Astrocyte of the cerebellum (primary cell): Measurements from ENCODE around the gene ZCCHC8.
"Not testable (repeated sequence)": the region's sequence is repeated elsewhere in the genome, so short reads cannot be mapped to it uniquely, and the experiment has no call there.

ENCODE experiments used
- DNase-seq: peaks from one replicate; pipeline ENCODE4 v3.0.0-alpha.2; 2011; ENCODE audit warnings: low read depth
- H3K4me3 ChIP-seq: 2 replicates; pipeline ENCODE4 v1.5.1; 2011; ENCODE audit warnings: mild to moderate bottlenecking, low read depth, low read length, moderate library complexity
- in situ Hi-C: cut with HindIII; loops from 2 replicates; pipeline ENCODE4 v1.10.0; 2017; ENCODE audit warnings: low sequenced_read_pairs
- TF ChIP-seq, protein P1 (sequence below): IDR thresholded peaks from 2 replicates; pipeline ENCODE4 v1.5.1; 2012; ENCODE audit warnings: low read length, low read depth, moderate library complexity, mild to moderate bottlenecking; ENCODE audit errors: missing control alignments

Gene ZCCHC8

GRCh38 chr12:122515275-122515674 is 14.5 kb upstream of the ZCCHC8 start:
- TF ChIP-seq, protein P1, sequence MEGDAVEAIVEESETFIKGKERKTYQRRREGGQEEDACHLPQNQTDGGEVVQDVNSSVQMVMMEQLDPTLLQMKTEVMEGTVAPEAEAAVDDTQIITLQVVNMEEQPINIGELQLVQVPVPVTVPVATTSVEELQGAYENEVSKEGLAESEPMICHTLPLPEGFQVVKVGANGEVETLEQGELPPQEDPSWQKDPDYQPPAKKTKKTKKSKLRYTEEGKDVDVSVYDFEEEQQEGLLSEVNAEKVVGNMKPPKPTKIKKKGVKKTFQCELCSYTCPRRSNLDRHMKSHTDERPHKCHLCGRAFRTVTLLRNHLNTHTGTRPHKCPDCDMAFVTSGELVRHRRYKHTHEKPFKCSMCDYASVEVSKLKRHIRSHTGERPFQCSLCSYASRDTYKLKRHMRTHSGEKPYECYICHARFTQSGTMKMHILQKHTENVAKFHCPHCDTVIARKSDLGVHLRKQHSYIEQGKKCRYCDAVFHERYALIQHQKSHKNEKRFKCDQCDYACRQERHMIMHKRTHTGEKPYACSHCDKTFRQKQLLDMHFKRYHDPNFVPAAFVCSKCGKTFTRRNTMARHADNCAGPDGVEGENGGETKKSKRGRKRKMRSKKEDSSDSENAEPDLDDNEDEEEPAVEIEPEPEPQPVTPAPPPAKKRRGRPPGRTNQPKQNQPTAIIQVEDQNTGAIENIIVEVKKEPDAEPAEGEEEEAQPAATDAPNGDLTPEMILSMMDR = no peak
- H3K4me3 ChIP-seq = no peak overlapping the region
- DNase-seq = no peak
- in situ Hi-C loops = no loop called here

GRCh38 chr12:122513660-122514059 is 12.9 kb upstream of the ZCCHC8 start:
- in situ Hi-C loops = no loop called here
- H3K4me3 ChIP-seq = no peak overlapping the region
- TF ChIP-seq, protein P1 = no peak
- DNase-seq = no peak

GRCh38 chr12:122513028-122513427 is 12.3 kb upstream of the ZCCHC8 start:
- H3K4me3 ChIP-seq, DNase-seq, in situ Hi-C loops: not testable (repeated sequence)

GRCh38 chr12:122508163-122508562 is 7.4 kb upstream of the ZCCHC8 start:
- TF ChIP-seq, protein P1 = no peak
- H3K4me3 ChIP-seq = no peak overlapping the region
- DNase-seq = no peak
- in situ Hi-C loops = no loop called here

DNA sequence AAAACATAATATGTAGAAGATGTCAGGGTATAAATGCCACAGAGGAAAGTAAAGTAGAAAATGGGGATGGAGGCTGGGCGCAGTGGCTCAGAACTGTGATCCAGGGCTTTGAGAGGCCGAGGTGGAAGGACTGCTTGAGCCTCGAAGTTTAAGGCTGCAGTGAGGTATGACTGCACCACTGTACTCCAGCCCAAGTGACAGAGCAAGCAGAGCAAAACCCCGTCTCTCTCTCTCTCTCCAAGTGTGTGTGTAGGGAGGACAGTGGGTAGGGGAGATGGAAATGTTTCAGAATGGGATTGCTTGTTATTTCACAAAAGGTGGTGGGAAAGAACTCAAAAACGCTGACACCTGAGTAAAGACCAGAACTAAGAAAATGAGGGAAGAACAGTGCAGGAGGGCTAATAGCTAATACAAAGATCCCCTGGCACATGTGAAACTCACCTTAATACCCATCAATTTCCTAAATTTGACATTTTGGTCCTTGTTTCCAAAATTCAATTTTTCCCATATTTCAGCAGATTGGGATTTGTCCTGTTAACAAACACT is 5.7 kb upstream of the ZCCHC8 start:
- DNase-seq = no peak
- no peak overlapping the region for H3K4me3 ChIP-seq
- TF ChIP-seq, protein P1 = no peak
- in situ Hi-C loops = no loop called here

DNA sequence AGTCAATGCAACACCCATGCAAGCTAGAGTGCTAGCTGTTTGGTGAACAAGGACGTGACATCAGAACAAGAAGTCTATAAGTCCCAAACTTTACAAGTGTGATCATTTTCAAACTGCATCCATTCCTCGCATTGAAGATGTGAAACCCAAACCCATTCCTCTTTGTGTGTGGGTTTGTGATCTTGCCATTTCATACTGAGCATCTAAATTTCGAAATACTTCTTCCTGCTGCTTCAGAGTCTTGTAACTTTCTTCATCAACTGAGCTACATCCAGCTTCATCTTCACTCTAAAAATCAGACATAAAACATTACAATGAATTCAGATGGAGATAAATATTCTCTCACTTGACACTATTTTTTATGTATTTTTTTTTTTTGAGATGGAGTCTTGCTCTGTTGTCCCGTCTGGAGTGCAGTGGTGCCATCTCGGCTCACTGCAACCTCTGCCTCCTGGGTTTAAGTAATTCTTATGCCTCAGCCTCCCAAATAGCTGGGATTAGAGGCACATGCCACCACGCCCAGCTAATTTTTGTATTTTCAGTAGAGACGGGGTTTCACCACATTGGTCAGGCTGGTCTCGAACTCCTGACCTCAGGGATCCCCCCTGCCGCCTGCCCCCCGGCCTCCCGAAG is 4.8 kb upstream of the ZCCHC8 start:
- TF ChIP-seq, protein P1 = no peak
- no peak overlapping the region for H3K4me3 ChIP-seq
- in situ Hi-C loops = no loop called here
- DNase-seq = no peak

DNA sequence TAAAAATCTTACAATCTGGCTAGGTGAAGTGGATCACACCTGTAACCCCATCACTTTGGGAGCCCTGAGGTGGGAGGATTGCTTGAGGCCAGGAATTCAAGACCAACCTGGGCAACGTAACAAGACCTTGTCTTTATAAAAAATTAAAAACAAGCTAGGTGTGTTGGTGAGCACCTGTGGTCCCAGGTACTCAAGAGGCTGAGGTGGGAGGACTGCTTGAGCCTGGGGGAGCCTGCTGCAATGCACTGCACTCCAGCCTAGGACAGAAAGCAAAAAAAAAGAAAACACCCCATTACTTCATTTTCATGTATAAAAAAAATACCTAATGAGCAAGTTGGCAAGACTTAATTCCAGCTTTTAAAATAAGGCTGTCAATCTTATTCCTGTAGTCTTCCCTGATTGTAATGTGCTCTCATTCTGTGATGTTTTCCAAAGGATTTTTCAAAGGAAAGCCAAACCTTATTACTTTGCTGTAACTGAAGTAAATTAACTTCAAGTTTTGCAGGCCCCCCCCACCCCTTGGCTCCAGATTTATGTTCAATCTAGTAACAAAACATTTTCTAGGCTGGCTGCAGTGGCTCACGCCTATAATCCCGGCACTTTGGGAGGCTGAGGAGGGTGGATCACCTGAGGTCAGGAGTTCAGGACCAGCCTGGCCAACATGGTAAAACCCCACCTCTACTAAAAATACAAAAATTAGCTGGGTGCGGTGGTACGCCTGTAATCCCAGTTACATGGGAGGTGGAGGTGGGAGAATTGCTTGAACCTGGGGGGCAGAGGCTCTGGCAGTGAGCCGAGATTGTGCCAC is 3.3 kb upstream of the ZCCHC8 start:
- in situ Hi-C loops = no loop called here
- DNase-seq = no peak
- no peak overlapping the region for H3K4me3 ChIP-seq
- TF ChIP-seq, protein P1 = no peak
